ENCODE data around the gene NEGR1.
"Not testable (repeated sequence)": the region's sequence is repeated elsewhere in the genome, so short reads cannot be mapped to it uniquely, and the experiment has no call there.

The NEGR1 gene

GRCh38 chr1:72282271-72283021 is at the start of gene NEGR1:
NEGR1 (minus strand) TSS chr1:72282539.
- peak; percentile 41 to 69 for DNase-seq

- no peak for DNase-seq
These were observed 44.2 kb upstream of the NEGR1 start for GRCh38 chr1:72326494-72326893.

- DNase-seq, result no peak
These were observed 42.1 kb upstream of the NEGR1 start for GRCh38 chr1:72324451-72324850.

GRCh38 chr1:72322910-72323309 is 40.6 kb upstream of the NEGR1 start:
- no peak for DNase-seq

- DNase-seq, result no peak
These were observed 14.2 kb upstream of the NEGR1 start for GRCh38 chr1:72296501-72296900.

- no peak for DNase-seq
These were observed 6.5 kb upstream of the NEGR1 start for GRCh38 chr1:72288886-72289285.

GRCh38 chr1:72286401-72286800 is 4.1 kb upstream of the NEGR1 start:
- no peak for DNase-seq

GRCh38 chr1:72285074-72285425 is 2.7 kb upstream of the NEGR1 start:
- DNase-seq, result no peak

GRCh38 chr1:72284348-72285073 is 2.2 kb upstream of the NEGR1 start:
- peak; percentile 17 to 35 for DNase-seq

- DNase-seq, result no peak
These were observed 1.7 kb upstream of the NEGR1 start for GRCh38 chr1:72284084-72284347.

GRCh38 chr1:72283307-72284083 is 1.2 kb upstream of the NEGR1 start:
- peak; percentile 17 to 34 for DNase-seq

GRCh38 chr1:72283022-72283306 is 625 bp upstream of the NEGR1 start:
- no peak for DNase-seq

- no peak for DNase-seq
These were observed 585 bp downstream of the NEGR1 start for GRCh38 chr1:72281637-72282270.

GRCh38 chr1:72281144-72281543 is 1.2 kb downstream of the NEGR1 start:
- no peak for DNase-seq

GRCh38 chr1:72280711-72281110 is 1.6 kb downstream of the NEGR1 start:
- DNase-seq, result no peak

GRCh38 chr1:72280131-72280530 is 2.2 kb downstream of the NEGR1 start:
- DNase-seq, result no peak

GRCh38 chr1:72278461-72278860 is 3.9 kb downstream of the NEGR1 start:
- no peak for DNase-seq

GRCh38 chr1:72271555-72272085 is 10.7 kb downstream of the NEGR1 start:
- no peak for DNase-seq

GRCh38 chr1:72262735-72263134 is 19.6 kb downstream of the NEGR1 start:
- no peak for DNase-seq

GRCh38 chr1:72253132-72253531 is 29.2 kb downstream of the NEGR1 start:
- DNase-seq, result no peak

- no peak for DNase-seq
These were observed 40.9 kb downstream of the NEGR1 start for GRCh38 chr1:72241397-72241796.

- not testable (repeated sequence) for DNase-seq
These were observed 46.4 kb downstream of the NEGR1 start for GRCh38 chr1:72235931-72236330.

- DNase-seq, result no peak
These were observed 47.3 kb downstream of the NEGR1 start for GRCh38 chr1:72235062-72235461.

- no peak for DNase-seq
These were observed 51.6 kb downstream of the NEGR1 start for GRCh38 chr1:72230746-72231145.

Measured in stimulated activated CD4-positive, alpha-beta T cell treated with anti-CD3 and anti-CD28 coated beads, Interleukin-2, amount 100 ng/mL, for 24 hours (primary cell).